K562 (cell line): Measurements from ENCODE around the gene TMEM209. TPM values are rescaled to one million over a fixed set of nuclear protein-coding genes. Genes with fewer than 3 reads are reported as not detected.

Source experiments
- CBFB ChIP-seq: sonication (generic); formaldehyde crosslinking; IDR thresholded peaks from 2 replicates; pipeline ENCODE4 v1.4.0; 2020; ENCODE audit warnings: mild to moderate bottlenecking, missing genetic modification reagents
- MAFK ChIP-seq: IDR thresholded peaks from 2 replicates; pipeline ENCODE4 v1.6.1; 2011; ENCODE audit warnings: low read length, improper control_type of control experiment
- RBBP5 ChIP-seq: fragments of 200-600 bp; sonication (generic); IDR thresholded peaks from 2 replicates; pipeline ENCODE4 v1.6.1; 2012; ENCODE audit warnings: borderline replicate concordance, mild to moderate bottlenecking, low read length, control low read depth, inconsistent platforms; ENCODE audit not compliant: insufficient read depth, poor library complexity, severe bottlenecking
- SNIP1 ChIP-seq: fragments of 450-650 bp; IDR thresholded peaks from 2 replicates; pipeline ENCODE4 v1.7.1; 2017; ENCODE audit warnings: low read depth, mild to moderate bottlenecking
- ZC3H8 ChIP-seq: fragments of 450-650 bp; IDR thresholded peaks from 2 replicates; pipeline ENCODE4 v1.6.1; 2017
- ZNF232 ChIP-seq: sonication (generic); formaldehyde crosslinking; IDR thresholded peaks from 2 replicates; pipeline ENCODE4 v1.8.0; 2022; ENCODE audit warnings: mild to moderate bottlenecking, missing genetic modification reagents
- polyA plus RNA-seq, 8 experiments: library from polyadenylated mRNA; depleted of rRNA in 4 of 8; stranded (reverse) in 5 of 8; unstranded in 3 of 8; fragments of >200 nt; fragmentation: Nextera tagmentation in 2 of 8; fragmentation: Illumina TruSeq in 1 of 8; extraction: Ambion mirVana in 2 of 8; extraction: Trizol in 1 of 8; gene quantifications; 2 replicates each; pipeline versions ENCODE4 v1.2.1 to v1.2.3, GENCODE V29; 2011 to 2014; ENCODE audit warnings: inconsistent platforms in 1 of 8, missing spikeins in 1 of 8
- total RNA-seq, 7 experiments: library from RNA; depleted of rRNA in 6 of 7; stranded (reverse); fragments of >200 nt in 6 of 7; fragmentation: Illumina TruSeq in 2 of 7; extraction: Trizol in 2 of 7; gene quantifications; 2 replicates each; pipeline versions ENCODE4 v1.2.1 to v1.2.3, GENCODE V29; 2011 to 2021; ENCODE audit warnings: low replicate concordance in 1 of 7
- TF ChIP-seq, protein P1 (sequence below): sonication (generic); formaldehyde crosslinking; IDR thresholded peaks from 2 replicates; pipeline ENCODE4 v1.8.0; 2023; ENCODE audit warnings: mild to moderate bottlenecking, missing genetic modification reagents
- TF ChIP-seq, protein P2 (sequence below): sonication (generic); formaldehyde crosslinking; IDR thresholded peaks from 2 replicates; pipeline ENCODE4 v1.9.0; 2022; ENCODE audit warnings: mild to moderate bottlenecking, missing genetic modification reagents
- TF ChIP-seq, protein P3 (sequence below): fragments of 250-450 bp; sonication (Bioruptor Pico); IDR thresholded peaks from 2 replicates; pipeline ENCODE4 v1.8.0; 2022; ENCODE audit warnings: moderate library complexity, mild to moderate bottlenecking, inconsistent platforms

TMEM209 gene
- total and polyA plus RNA-seq, 9 of the 15 experiments (the other 6 are each of a cell fraction or from before 2014, with no cell fraction given) = 36.8 to 116 (median 76.6) TPM

DNA sequence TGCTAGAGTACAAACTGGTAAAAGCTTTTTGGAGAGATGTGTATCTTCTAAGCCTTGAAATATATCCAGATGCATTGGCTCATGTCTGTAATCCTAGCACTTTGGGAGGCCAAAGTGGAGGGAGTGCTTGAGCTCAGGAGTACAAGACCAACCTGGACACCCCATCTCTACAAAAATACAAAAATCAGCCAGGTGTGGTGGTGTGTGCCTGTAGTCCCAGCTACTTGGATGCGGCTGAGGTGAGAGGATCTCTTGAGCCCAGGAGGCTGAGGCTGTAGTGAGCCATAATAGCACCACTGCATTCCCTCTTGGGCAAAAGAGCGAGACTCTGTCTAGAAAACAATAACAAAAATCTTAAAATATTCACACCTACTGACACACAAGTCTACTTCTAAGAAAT, 25.6 kb downstream of the TMEM209 start (continued):
- TF ChIP-seq, protein P1, sequence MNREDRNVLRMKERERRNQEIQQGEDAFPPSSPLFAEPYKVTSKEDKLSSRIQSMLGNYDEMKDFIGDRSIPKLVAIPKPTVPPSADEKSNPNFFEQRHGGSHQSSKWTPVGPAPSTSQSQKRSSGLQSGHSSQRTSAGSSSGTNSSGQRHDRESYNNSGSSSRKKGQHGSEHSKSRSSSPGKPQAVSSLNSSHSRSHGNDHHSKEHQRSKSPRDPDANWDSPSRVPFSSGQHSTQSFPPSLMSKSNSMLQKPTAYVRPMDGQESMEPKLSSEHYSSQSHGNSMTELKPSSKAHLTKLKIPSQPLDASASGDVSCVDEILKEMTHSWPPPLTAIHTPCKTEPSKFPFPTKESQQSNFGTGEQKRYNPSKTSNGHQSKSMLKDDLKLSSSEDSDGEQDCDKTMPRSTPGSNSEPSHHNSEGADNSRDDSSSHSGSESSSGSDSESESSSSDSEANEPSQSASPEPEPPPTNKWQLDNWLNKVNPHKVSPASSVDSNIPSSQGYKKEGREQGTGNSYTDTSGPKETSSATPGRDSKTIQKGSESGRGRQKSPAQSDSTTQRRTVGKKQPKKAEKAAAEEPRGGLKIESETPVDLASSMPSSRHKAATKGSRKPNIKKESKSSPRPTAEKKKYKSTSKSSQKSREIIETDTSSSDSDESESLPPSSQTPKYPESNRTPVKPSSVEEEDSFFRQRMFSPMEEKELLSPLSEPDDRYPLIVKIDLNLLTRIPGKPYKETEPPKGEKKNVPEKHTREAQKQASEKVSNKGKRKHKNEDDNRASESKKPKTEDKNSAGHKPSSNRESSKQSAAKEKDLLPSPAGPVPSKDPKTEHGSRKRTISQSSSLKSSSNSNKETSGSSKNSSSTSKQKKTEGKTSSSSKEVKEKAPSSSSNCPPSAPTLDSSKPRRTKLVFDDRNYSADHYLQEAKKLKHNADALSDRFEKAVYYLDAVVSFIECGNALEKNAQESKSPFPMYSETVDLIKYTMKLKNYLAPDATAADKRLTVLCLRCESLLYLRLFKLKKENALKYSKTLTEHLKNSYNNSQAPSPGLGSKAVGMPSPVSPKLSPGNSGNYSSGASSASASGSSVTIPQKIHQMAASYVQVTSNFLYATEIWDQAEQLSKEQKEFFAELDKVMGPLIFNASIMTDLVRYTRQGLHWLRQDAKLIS = no peak
- TF ChIP-seq SNIP1 (no peak), MAFK (no peak), ZNF232 (CRISPR knock-in tag) (no peak), CBFB (CRISPR knock-in tag) (no peak), ZC3H8 (no peak), RBBP5 (no peak)
- TF ChIP-seq, protein P2, sequence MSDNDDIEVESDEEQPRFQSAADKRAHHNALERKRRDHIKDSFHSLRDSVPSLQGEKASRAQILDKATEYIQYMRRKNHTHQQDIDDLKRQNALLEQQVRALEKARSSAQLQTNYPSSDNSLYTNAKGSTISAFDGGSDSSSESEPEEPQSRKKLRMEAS = no peak
- TF ChIP-seq, protein P3, sequence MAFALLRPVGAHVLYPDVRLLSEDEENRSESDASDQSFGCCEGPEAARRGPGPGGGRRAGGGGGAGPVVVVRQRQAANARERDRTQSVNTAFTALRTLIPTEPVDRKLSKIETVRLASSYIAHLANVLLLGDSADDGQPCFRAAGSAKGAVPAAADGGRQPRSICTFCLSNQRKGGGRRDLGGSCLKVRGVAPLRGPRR = no peak
